SK-N-MC (cell line): ENCODE results near the gene C22orf23.

Experiments used
- EZH2 ChIP-seq: fragments of 200-600 bp; sonication (generic); IDR thresholded peaks from one replicate; pipeline ENCODE4 v1.6.1; 2017; ENCODE audit warnings: antibody characterized with exemption
- FOXP2 ChIP-seq: optimal IDR thresholded peaks from 2 replicates; pipeline ENCODE3; 2011; ENCODE audit warnings: mild to moderate bottlenecking, moderate library complexity; ENCODE audit not compliant: insufficient read depth; ENCODE audit errors: extremely low read length, control extremely low read depth
- POLR2AphosphoS5 ChIP-seq: IDR thresholded peaks from 2 replicates; pipeline ENCODE4 v1.6.1; 2012; ENCODE audit warnings: mild to moderate bottlenecking, low read depth, low read length, borderline replicate concordance

DNA sequence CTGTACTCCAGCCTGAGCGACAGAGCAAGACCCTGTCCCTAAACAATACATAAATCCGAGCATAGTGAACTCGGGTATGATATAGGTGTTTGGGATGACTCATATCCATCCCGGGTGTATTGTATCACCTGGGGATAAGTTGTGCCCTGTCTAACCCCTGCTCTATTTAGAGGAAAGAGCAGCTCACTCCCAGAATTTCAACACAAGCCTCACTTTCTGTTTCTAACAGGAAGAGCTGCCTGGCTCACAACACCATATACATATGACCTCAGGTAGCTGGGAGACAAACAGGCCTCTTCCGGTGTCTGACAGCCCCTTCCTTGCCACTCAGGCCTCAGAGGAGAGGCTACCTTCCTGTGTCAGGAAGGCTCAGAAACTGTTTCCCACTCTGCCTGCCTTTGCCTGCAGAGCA lies 57.2 kb downstream of the C22orf23 start:
- TF ChIP-seq EZH2: no peak
- no peak for TF ChIP-seq POLR2AphosphoS5
- TF ChIP-seq FOXP2: no peak
